Measurements from ENCODE around the gene ADAM29. TPM values are rescaled to one million over a fixed set of nuclear protein-coding genes. Genes with fewer than 3 reads are reported as not detected.
"Not testable (repeated sequence)": the region's sequence is repeated elsewhere in the genome, so short reads cannot be mapped to it uniquely, and the experiment has no call there.

ADAM29 gene
- total and polyA plus RNA-seq, 2 experiments from 2014 or later: not detected

GRCh38 chr4:174946246-174946645, 28.1 kb downstream of the ADAM29 start:
- Histone ChIP-seq H3K27me3 (no peaks in the 10 kb centered on the region), H3K36me3 (no peaks in the 10 kb centered on the region), H3K4me1 (ENCODE audit: low read depth) (no peaks in the 10 kb centered on the region), H3K27ac (no peak overlapping the region), H3K9me3 (ENCODE audit: low read depth) (no peaks in the 10 kb centered on the region), H3K4me3 (no peak overlapping the region)
- no peak for TF ChIP-seq CTCF (IDR thresholded peaks at IDR 0.05; ENCODE audit: low read depth, low read length)
- DNase-seq (ENCODE audit: low read depth in 1 of 2, low spot score in 1 of 2): no peak

GRCh38 chr4:174948826-174949225, 30.7 kb downstream of the ADAM29 start:
- no peaks in the 10 kb centered on the region for H3K4me1 ChIP-seq (ENCODE audit: low read depth)
- no peak for TF ChIP-seq CTCF (IDR thresholded peaks at IDR 0.05; ENCODE audit: low read depth, low read length)
- no peaks in the 10 kb centered on the region for H3K27me3 ChIP-seq
- no peaks in the 10 kb centered on the region for H3K36me3 ChIP-seq
- no peak for DNase-seq (ENCODE audit: low read depth in 1 of 2, low spot score in 1 of 2)
- H3K27ac ChIP-seq: no peak overlapping the region
- no peak overlapping the region for H3K4me3 ChIP-seq
- H3K9me3 ChIP-seq (ENCODE audit: low read depth): no peaks in the 10 kb centered on the region

GRCh38 chr4:174972911-174973310, 54.8 kb downstream of the ADAM29 start:
- H3K4me1 ChIP-seq (ENCODE audit: low read depth): no peaks in the 10 kb centered on the region
- DNase-seq (ENCODE audit: low read depth in 1 of 2, low spot score in 1 of 2): no peak
- no peaks in the 10 kb centered on the region for H3K36me3 ChIP-seq
- no peaks in the 10 kb centered on the region for H3K9me3 ChIP-seq (ENCODE audit: low read depth)
- TF ChIP-seq CTCF (IDR thresholded peaks at IDR 0.05; ENCODE audit: low read depth, low read length): no peak
- H3K4me3 ChIP-seq: no peak overlapping the region
- H3K27me3 ChIP-seq: no peaks in the 10 kb centered on the region
- no peak overlapping the region for H3K27ac ChIP-seq

- DNase-seq (ENCODE audit: low read depth in 1 of 2, low spot score in 1 of 2): no peak
- Histone ChIP-seq H3K27ac (no peak overlapping the region), H3K4me3 (no peak overlapping the region), H3K36me3 (no peaks in the 10 kb centered on the region), H3K9me3 (ENCODE audit: low read depth) (no peaks in the 10 kb centered on the region), H3K4me1 (ENCODE audit: low read depth) (no peaks in the 10 kb centered on the region), H3K27me3 (no peaks in the 10 kb centered on the region)
- TF ChIP-seq CTCF (IDR thresholded peaks at IDR 0.05; ENCODE audit: low read depth, low read length): no peak
Measured at GRCh38 chr4:174973336-174973735, 55.2 kb downstream of the ADAM29 start.

GRCh38 chr4:174983128-174983750, 65.1 kb downstream of the ADAM29 start:
- DNase-seq (ENCODE audit: low read depth in 1 of 2, low spot score in 1 of 2): no peak
- Histone ChIP-seq H3K4me1 (ENCODE audit: low read depth) (no peaks in the 10 kb centered on the region), H3K27ac (no peak overlapping the region), H3K36me3 (no peaks in the 10 kb centered on the region), H3K27me3 (no peaks in the 10 kb centered on the region), H3K4me3 (no peak overlapping the region), H3K9me3 (ENCODE audit: low read depth) (no peaks in the 10 kb centered on the region)
- TF ChIP-seq CTCF (IDR thresholded peaks at IDR 0.05; ENCODE audit: low read depth, low read length): no peak

DNA sequence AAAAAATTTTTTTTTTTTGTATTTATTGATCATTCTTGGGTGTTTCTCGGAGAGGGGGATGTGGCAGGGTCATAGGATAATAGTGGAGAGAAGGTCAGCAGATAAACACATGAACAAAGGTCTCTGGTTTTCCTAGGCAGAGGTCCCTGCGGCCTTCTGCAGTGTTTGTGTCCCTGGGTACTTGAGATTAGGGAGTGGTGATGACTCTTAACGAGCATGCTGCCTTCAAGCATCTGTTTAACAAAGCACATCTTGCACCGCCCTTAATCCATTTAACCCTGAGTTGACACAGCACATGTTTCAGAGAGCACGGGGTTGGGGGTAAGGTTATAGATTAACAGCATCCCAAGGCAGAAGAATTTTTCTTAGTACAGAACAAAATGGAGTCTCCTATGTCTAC, 65.7 kb downstream of the ADAM29 start:
- DNase-seq (ENCODE audit: low read depth in 1 of 2, low spot score in 1 of 2); H3K27ac ChIP-seq; H3K27me3 ChIP-seq; H3K4me3 ChIP-seq; H3K4me1 ChIP-seq (ENCODE audit: low read depth); H3K9me3 ChIP-seq (ENCODE audit: low read depth); H3K36me3 ChIP-seq: not testable (repeated sequence)

Data from cardiac muscle cell (in vitro differentiated cells and primary cell).